SK-N-SH (cell line): ENCODE data around the gene RBPJL. TPM values are rescaled to one million over a fixed set of nuclear protein-coding genes. Genes with fewer than 3 reads are reported as not detected.

ENCODE experiments used
- CTCF ChIA-PET: fragments of 300-600, 350-600 bp; formaldehyde crosslinking; extraction: SDS; loops from one replicate; lab custom pipeline; 2021; lab: Yijun Ruan, JAX
- POLR2A ChIA-PET: fragments of 350-600 bp; sonication (Branson Sonifier 250); formaldehyde crosslinking; extraction: SDS; loops from one replicate; lab custom pipeline; 2020; ENCODE audit warnings: antibody characterized with exemption, inconsistent platforms; lab: Yijun Ruan, JAX
- DNase-seq: peaks from one replicate; pipeline ENCODE4 v3.0.0; 2012
- H2AFZ ChIP-seq: fragments of 200-600 bp; sonication (generic); 2 replicates; pipeline ENCODE4 v1.8.1; 2016; ENCODE audit warnings: antibody characterized with exemption, mild to moderate bottlenecking, low read depth
- H3F3A ChIP-seq: fragments of 200-600 bp; sonication (generic); replicated peaks from 2 replicates; pipeline ENCODE3; 2016; ENCODE audit warnings: antibody characterized with exemption, mild to moderate bottlenecking; ENCODE audit not compliant: insufficient read depth
- H3K27ac ChIP-seq, 2 experiments: fragments of 200-500 bp in 1 of 2; fragments of 200-600 bp in 1 of 2; sonication (Bioruptor generic) in 1 of 2; sonication (generic), shearing (Covaris generic) in 1 of 2; 2 replicates each; pipeline versions ENCODE4 v1.5.1 to v1.6.1; 2014 to 2016; ENCODE audit warnings: low read depth in 2 of 2, inconsistent platforms in 1 of 2, low read length in 1 of 2, mild to moderate bottlenecking in 1 of 2, mixed read lengths in 1 of 2
- H3K27me3 ChIP-seq: fragments of 200-600 bp; sonication (generic), shearing (Covaris generic); 2 replicates; pipeline ENCODE4 v1.6.1; 2016; ENCODE audit warnings: mixed run types; ENCODE audit not compliant: insufficient read depth
- H3K36me3 ChIP-seq, 2 experiments: fragments of 200-500 bp in 1 of 2; fragments of 200-600 bp in 1 of 2; sonication (Bioruptor generic) in 1 of 2; sonication (generic) in 1 of 2; replicated peaks in 1 of 2; 2 replicates each; pipeline versions ENCODE3 to v1.5.1; 2014 to 2016; ENCODE audit warnings: low read length in 1 of 2, mild to moderate bottlenecking in 1 of 2; ENCODE audit not compliant: insufficient read depth in 2 of 2, control insufficient read depth in 1 of 2
- H3K4me1 ChIP-seq, 2 experiments: fragments of 200-500 bp in 1 of 2; fragments of 200-600 bp in 1 of 2; sonication (Bioruptor generic) in 1 of 2; sonication (generic), shearing (Covaris generic) in 1 of 2; 2 replicates each; pipeline versions ENCODE4 v1.5.1 to v1.6.1; 2014 to 2016; ENCODE audit warnings: low read depth in 1 of 2, low read length in 1 of 2, mixed run types in 1 of 2; ENCODE audit not compliant: insufficient read depth in 2 of 2, control insufficient read depth in 1 of 2
- H3K4me2 ChIP-seq: fragments of 200-600 bp; sonication (generic), shearing (Covaris generic); 2 replicates; pipeline ENCODE4 v1.6.1; 2017; ENCODE audit warnings: mixed run types
- H3K4me3 ChIP-seq, 2 experiments: fragments of 200-500 bp in 1 of 2; fragments of 200-600 bp in 1 of 2; sonication (Bioruptor generic) in 1 of 2; sonication (generic), shearing (Covaris generic) in 1 of 2; 2 replicates each; pipeline versions ENCODE4 v1.5.1 to v1.8.1; 2014 to 2016; ENCODE audit warnings: low read depth in 2 of 2, inconsistent platforms in 1 of 2, low read length in 1 of 2, mild to moderate bottlenecking in 1 of 2, mixed read lengths in 1 of 2, moderate library complexity in 1 of 2
- H3K79me2 ChIP-seq: fragments of 200-600 bp; sonication (generic); 2 replicates; pipeline ENCODE4 v1.8.1; 2017; ENCODE audit warnings: mild to moderate bottlenecking; ENCODE audit not compliant: insufficient read depth
- H3K9ac ChIP-seq: fragments of 200-600 bp; sonication (generic); 2 replicates; pipeline ENCODE4 v1.6.1; 2017; ENCODE audit warnings: mixed run types
- H3K9me2 ChIP-seq: fragments of 200-600 bp; sonication (generic); 2 replicates; pipeline ENCODE4 v1.6.1; 2017; ENCODE audit warnings: mixed run types
- H3K9me3 ChIP-seq: fragments of 200-600 bp; sonication (generic); 2 replicates; pipeline ENCODE4 v1.6.1; 2017; ENCODE audit warnings: mixed run types, mild to moderate bottlenecking, moderate library complexity
- H4K20me1 ChIP-seq: fragments of 200-600 bp; sonication (generic); 2 replicates; pipeline ENCODE4 v1.6.1; 2017; ENCODE audit warnings: mild to moderate bottlenecking, mixed run types; ENCODE audit not compliant: insufficient read depth
- EP300 ChIP-seq, 2 experiments: IDR thresholded peaks; 2 replicates each; pipeline versions ENCODE4 v1.4.0 to v1.6.1; 2012; ENCODE audit warnings: borderline replicate concordance in 1 of 2, low read depth in 1 of 2, low read length in 1 of 2
- EZH2phosphoT487 ChIP-seq: fragments of 200-600 bp; sonication (generic); IDR thresholded peaks from 2 replicates; pipeline ENCODE4 v1.6.1; 2017; ENCODE audit warnings: low read depth, mixed run types, mild to moderate bottlenecking, antibody characterized with exemption, moderate library complexity, borderline replicate concordance
- FOXJ3 ChIP-seq: sonication (generic); formaldehyde crosslinking; IDR thresholded peaks from 2 replicates; pipeline ENCODE4 v1.5.1; 2020; ENCODE audit warnings: mild to moderate bottlenecking, missing genetic modification reagents
- FOXM1 ChIP-seq: IDR thresholded peaks from 2 replicates; pipeline ENCODE4 v1.4.0; 2012; ENCODE audit warnings: low read depth, mild to moderate bottlenecking
- GABPA ChIP-seq: IDR thresholded peaks from 2 replicates; pipeline ENCODE4 v1.4.0; 2012; ENCODE audit warnings: low read depth, mild to moderate bottlenecking
- JUND ChIP-seq: IDR thresholded peaks from 2 replicates; pipeline ENCODE4 v1.4.0; 2012
- MXI1 ChIP-seq: IDR thresholded peaks from 2 replicates; pipeline ENCODE4 v1.6.1; 2012; ENCODE audit warnings: mild to moderate bottlenecking, low read depth, low read length, improper control_type of control experiment
- REST ChIP-seq: IDR thresholded peaks from 2 replicates; pipeline ENCODE4 v1.6.1; 2012; ENCODE audit warnings: mild to moderate bottlenecking, low read depth, low read length, moderate library complexity
- polyA plus RNA-seq, 3 experiments: library from polyadenylated mRNA; depleted of rRNA; stranded (reverse); fragments of >200 nt; gene quantifications; 2 replicates each; pipeline ENCODE4 v1.2.3, GENCODE V29; 2012
- TF ChIP-seq, protein P1 (sequence below): IDR thresholded peaks from 2 replicates; pipeline ENCODE4 v1.4.0; 2012; ENCODE audit warnings: low read depth, borderline replicate concordance

The RBPJL gene
- polyA plus RNA-seq, 1 of the 3 experiments (the other 2 are of a cell fraction): not detected

GRCh38 chr20:45366631-45367030 lies 60.0 kb downstream of the RBPJL start (continued):
- TF ChIP-seq REST (no peak), MXI1 (no peak), EP300 (IDR thresholded peaks at IDR 0.05; ENCODE audit: borderline replicate concordance in 1 of 2, low read depth in 1 of 2, low read length in 1 of 2) (no peak), FOXJ3 (CRISPR knock-in tag) (no peak)
- TF ChIP-seq, protein P1, sequence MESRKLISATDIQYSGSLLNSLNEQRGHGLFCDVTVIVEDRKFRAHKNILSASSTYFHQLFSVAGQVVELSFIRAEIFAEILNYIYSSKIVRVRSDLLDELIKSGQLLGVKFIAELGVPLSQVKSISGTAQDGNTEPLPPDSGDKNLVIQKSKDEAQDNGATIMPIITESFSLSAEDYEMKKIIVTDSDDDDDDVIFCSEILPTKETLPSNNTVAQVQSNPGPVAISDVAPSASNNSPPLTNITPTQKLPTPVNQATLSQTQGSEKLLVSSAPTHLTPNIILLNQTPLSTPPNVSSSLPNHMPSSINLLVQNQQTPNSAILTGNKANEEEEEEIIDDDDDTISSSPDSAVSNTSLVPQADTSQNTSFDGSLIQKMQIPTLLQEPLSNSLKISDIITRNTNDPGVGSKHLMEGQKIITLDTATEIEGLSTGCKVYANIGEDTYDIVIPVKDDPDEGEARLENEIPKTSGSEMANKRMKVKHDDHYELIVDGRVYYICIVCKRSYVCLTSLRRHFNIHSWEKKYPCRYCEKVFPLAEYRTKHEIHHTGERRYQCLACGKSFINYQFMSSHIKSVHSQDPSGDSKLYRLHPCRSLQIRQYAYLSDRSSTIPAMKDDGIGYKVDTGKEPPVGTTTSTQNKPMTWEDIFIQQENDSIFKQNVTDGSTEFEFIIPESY: no peak
- TF ChIP-seq, all 33 proteins: peak for 0

DNA sequence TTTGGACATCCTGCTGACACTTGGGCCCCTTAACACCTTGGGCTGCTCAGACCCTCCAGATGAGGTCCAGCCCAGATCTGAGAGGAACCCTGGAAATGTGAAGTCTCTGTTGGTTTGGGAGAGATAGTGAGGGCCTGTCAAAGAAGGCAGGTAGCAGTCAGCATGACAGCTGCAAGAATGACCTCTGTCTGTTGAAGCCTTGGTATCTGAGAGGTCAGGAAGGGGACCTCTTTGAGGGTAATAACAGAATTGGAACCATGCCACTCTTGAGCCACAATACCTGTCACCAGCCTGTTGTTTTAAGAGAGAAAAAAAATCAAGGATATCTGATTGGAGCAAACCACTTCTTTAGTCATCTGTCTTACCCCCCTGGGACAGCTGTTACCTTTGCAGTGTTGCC lies 60.5 kb downstream of the RBPJL start:
- ChIA-PET POLR2A (no interaction called here), CTCF (interaction anchor here (0.6 to 15.6 kb wide), 6 partner anchors 9 to 404 kb away, joined by 3 to 143 read pairs (median 4); no protein-coding TSS in a partner anchor)
- peaks cover 32 to 41% of the 10 kb centered on the region in 2 experiments for H3K36me3 ChIP-seq

More for the DNA sequence above, 60.5 kb downstream of the RBPJL start:
- H3K79me2 ChIP-seq: peaks cover 27% of the 10 kb centered on the region
- no peaks in the 10 kb centered on the region for H3K27me3 ChIP-seq
- H3F3A ChIP-seq: no peaks in the 10 kb centered on the region
- no peak overlapping the region for H3K27ac ChIP-seq
- H3K4me2 ChIP-seq: no peak overlapping the region
- TF ChIP-seq GABPA (no peak), JUND (no peak), FOXM1 (no peak), EZH2phosphoT487 (no peak)
- TF ChIP-seq, protein P1: no peak
- H3K4me3 ChIP-seq: no peak overlapping the region
- H3K9ac ChIP-seq: no peak overlapping the region
- no peak overlapping the region for H2AFZ ChIP-seq
- no peaks in the 10 kb centered on the region for H4K20me1 ChIP-seq
- H3K9me3 ChIP-seq: no peaks in the 10 kb centered on the region
- peaks cover 0 to 9% of the 10 kb centered on the region in 2 experiments; a peak in 1 of 4 replicates for H3K4me1 ChIP-seq
- no peaks in the 10 kb centered on the region for H3K9me2 ChIP-seq
- DNase-seq: no peak

Other genes starting within 250 kb of the RBPJL start
- 0.07 and 0.13 TPM in 2 replicates for gene KCNS1, start 205.7 kb upstream of the RBPJL start, polyA plus RNA-seq (2012; rRNA removed)
- gene WFDC5, start 191.7 kb upstream of the RBPJL start, polyA plus RNA-seq (2012; rRNA removed): 0.08 and 0.11 TPM in 2 replicates
- gene WFDC12, start 182.4 kb upstream of the RBPJL start, polyA plus RNA-seq (2012; rRNA removed): not detected in 2 replicates
- 0.12 TPM in 1 of 2 replicates, not detected in the other for gene PI3, start 131.9 kb upstream of the RBPJL start, polyA plus RNA-seq (2012; rRNA removed)
- gene SEMG1, start 99.8 kb upstream of the RBPJL start, polyA plus RNA-seq (2012; rRNA removed): not detected in 2 replicates
- gene SEMG2, start 85.5 kb upstream of the RBPJL start, polyA plus RNA-seq (2012; rRNA removed): not detected in 2 replicates
- not detected in 2 replicates for gene SLPI, start 52.3 kb upstream of the RBPJL start, polyA plus RNA-seq (2012; rRNA removed)
- gene MATN4, start 1.5 kb downstream of the RBPJL start, polyA plus RNA-seq (2012; rRNA removed): 0.13 and 0.16 TPM in 2 replicates
- gene SDC4, start 41.6 kb downstream of the RBPJL start, polyA plus RNA-seq (2012; rRNA removed): 131 and 192 TPM in 2 replicates
- gene SYS1, start 56.3 kb downstream of the RBPJL start, polyA plus RNA-seq (2012; rRNA removed): 26.5 and 26.9 TPM in 2 replicates
- gene TP53TG5, start 71.5 kb downstream of the RBPJL start, polyA plus RNA-seq (2012; rRNA removed): not detected in 2 replicates
- 22.4 and 24.5 TPM in 2 replicates for gene DBNDD2, start 101.4 kb downstream of the RBPJL start, polyA plus RNA-seq (2012; rRNA removed)
- 144 and 149 TPM in 2 replicates for gene PIGT, start 109.3 kb downstream of the RBPJL start, polyA plus RNA-seq (2012; rRNA removed)
- gene WFDC2, start 162.9 kb downstream of the RBPJL start, polyA plus RNA-seq (2012; rRNA removed): 0.21 TPM in 1 of 2 replicates, not detected in the other
- not detected in 2 replicates for gene SPINT3, start 208.8 kb downstream of the RBPJL start, polyA plus RNA-seq (2012; rRNA removed)
- not detected in 2 replicates for gene WFDC6, start 232.6 kb downstream of the RBPJL start, polyA plus RNA-seq (2012; rRNA removed)
- not detected in 2 replicates for gene EPPIN, start 240.6 kb downstream of the RBPJL start, polyA plus RNA-seq (2012; rRNA removed)